Skeletal muscle cell (primary cell): ENCODE data around the gene PITPNM2.
A peak's percentile ranks its signal among the peaks of the same experiment; 100 is the strongest.

Source experiments
- DNase-seq: peaks from one replicate; pipeline ENCODE4 v3.0.0-alpha.2; 2010; ENCODE audit warnings: low read depth
- H3K4me3 ChIP-seq: 2 replicates; pipeline ENCODE4 v1.5.1; 2011; ENCODE audit warnings: low read depth, mild to moderate bottlenecking, control low read depth, low read length, moderate library complexity

PITPNM2 gene

GRCh38 chr12:123127182-123127495, 23.8 kb downstream of the PITPNM2 start:
- no peak for DNase-seq
- H3K4me3 ChIP-seq: no peak overlapping the region

GRCh38 chr12:123126294-123127181, 24.4 kb downstream of the PITPNM2 start:
- H3K4me3 ChIP-seq: no peak overlapping the region
- peak; percentile 99 for DNase-seq

- DNase-seq: no peak
- no peak overlapping the region for H3K4me3 ChIP-seq
Measured at GRCh38 chr12:123122626-123123025, 28.3 kb downstream of the PITPNM2 start.

GRCh38 chr12:123121670-123122069, 29.2 kb downstream of the PITPNM2 start:
- H3K4me3 ChIP-seq: no peak overlapping the region
- no peak for DNase-seq

GRCh38 chr12:123120452-123121166, 30.3 kb downstream of the PITPNM2 start:
- no peak overlapping the region for H3K4me3 ChIP-seq

GRCh38 chr12:123119808-123120207, 31.1 kb downstream of the PITPNM2 start:
- DNase-seq: no peak

More at GRCh38 chr12:123120452-123121166, 30.3 kb downstream of the PITPNM2 start:
- DNase-seq: no peak

GRCh38 chr12:123118497-123118896, 32.4 kb downstream of the PITPNM2 start:
- H3K4me3 ChIP-seq: no peak overlapping the region
- no peak for DNase-seq

More at GRCh38 chr12:123119808-123120207, 31.1 kb downstream of the PITPNM2 start:
- no peak overlapping the region for H3K4me3 ChIP-seq

GRCh38 chr12:123115409-123116121, 35.3 kb downstream of the PITPNM2 start:
- DNase-seq: peak; percentile 78
- H3K4me3 ChIP-seq: no peak overlapping the region

- H3K4me3 ChIP-seq: no peak overlapping the region
Measured at GRCh38 chr12:123114304-123115083, 36.4 kb downstream of the PITPNM2 start.

GRCh38 chr12:123113026-123113425, 37.9 kb downstream of the PITPNM2 start:
- no peak overlapping the region for H3K4me3 ChIP-seq
- no peak for DNase-seq

More at GRCh38 chr12:123114304-123115083, 36.4 kb downstream of the PITPNM2 start:
- DNase-seq: no peak

- no peak for DNase-seq
Measured at GRCh38 chr12:123111498-123112165, 39.3 kb downstream of the PITPNM2 start.

GRCh38 chr12:123109319-123109772, 41.5 kb downstream of the PITPNM2 start:
- no peak for DNase-seq
- no peak overlapping the region for H3K4me3 ChIP-seq

More at GRCh38 chr12:123111498-123112165, 39.3 kb downstream of the PITPNM2 start:
- H3K4me3 ChIP-seq: no peak overlapping the region

GRCh38 chr12:123108682-123109066, 42.2 kb downstream of the PITPNM2 start:
- DNase-seq: no peak

GRCh38 chr12:123107926-123108681, 42.8 kb downstream of the PITPNM2 start:
- H3K4me3 ChIP-seq: no peak overlapping the region
- DNase-seq: no peak

More at GRCh38 chr12:123108682-123109066, 42.2 kb downstream of the PITPNM2 start:
- no peak overlapping the region for H3K4me3 ChIP-seq

- H3K4me3 ChIP-seq: no peak overlapping the region
- DNase-seq: no peak
Measured at GRCh38 chr12:123106640-123107359, 44.1 kb downstream of the PITPNM2 start.

GRCh38 chr12:123105211-123105826, 45.6 kb downstream of the PITPNM2 start:
- no peak overlapping the region for H3K4me3 ChIP-seq
- DNase-seq: no peak

GRCh38 chr12:123104809-123105208, 46.1 kb downstream of the PITPNM2 start:
- H3K4me3 ChIP-seq: no peak overlapping the region
- DNase-seq: no peak
